HG02623 (cell line): ENCODE measurements around the gene USB1.

Source experiments
- ATAC-seq: cut with Tn5 transposase; IDR thresholded peaks from one replicate; pipeline ENCODE4 v1.9.1; 2021; ENCODE audit warnings: moderate library complexity; ENCODE audit not compliant: unreplicated experiment

The USB1 gene, protein sequence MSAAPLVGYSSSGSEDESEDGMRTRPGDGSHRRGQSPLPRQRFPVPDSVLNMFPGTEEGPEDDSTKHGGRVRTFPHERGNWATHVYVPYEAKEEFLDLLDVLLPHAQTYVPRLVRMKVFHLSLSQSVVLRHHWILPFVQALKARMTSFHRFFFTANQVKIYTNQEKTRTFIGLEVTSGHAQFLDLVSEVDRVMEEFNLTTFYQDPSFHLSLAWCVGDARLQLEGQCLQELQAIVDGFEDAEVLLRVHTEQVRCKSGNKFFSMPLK

GRCh38 chr16:58000706-58001676, at the start of gene USB1:
USB1 (plus strand) TSS chr16:58001407; CDS start chr16:58001484, 77 bp downstream.
- ATAC-seq, result peak; percentile 78

GRCh38 chr16:57952909-57953308, 48.3 kb upstream of the USB1 start:
- ATAC-seq, result no peak

- ATAC-seq, result no peak
These were observed 47.4 kb upstream of the USB1 start for GRCh38 chr16:57953857-57954256.

DNA sequence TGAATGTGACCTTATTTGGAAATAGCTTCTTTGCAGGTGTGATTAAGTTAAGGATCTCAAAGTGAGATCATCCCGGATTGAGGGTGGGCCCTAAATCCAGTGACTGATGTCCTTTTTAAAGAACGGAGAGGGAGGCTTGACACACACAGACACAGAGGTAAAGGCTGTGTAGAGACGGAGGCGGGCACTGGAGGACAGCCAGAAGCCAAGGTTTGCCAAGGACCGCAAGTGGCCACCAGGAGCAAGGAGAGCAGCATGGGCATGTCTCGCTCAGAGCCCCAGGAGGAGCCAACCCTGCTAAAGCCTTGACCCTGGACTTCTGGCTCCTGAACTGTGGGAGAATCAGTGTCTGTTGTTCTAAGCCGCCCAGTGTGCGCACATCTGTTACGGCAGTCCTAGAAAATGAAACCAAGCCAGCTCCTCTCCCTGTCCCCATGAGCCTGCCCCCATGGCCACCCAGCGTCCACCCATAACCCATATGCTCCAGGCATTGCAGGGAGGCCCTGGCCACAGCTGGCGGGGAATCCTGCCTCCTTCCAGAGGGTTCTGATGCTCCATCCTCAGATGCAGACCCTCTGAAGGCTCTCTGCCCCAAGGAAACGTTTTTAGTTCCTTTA, 45.5 kb upstream of the USB1 start:
- no peak for ATAC-seq

DNA sequence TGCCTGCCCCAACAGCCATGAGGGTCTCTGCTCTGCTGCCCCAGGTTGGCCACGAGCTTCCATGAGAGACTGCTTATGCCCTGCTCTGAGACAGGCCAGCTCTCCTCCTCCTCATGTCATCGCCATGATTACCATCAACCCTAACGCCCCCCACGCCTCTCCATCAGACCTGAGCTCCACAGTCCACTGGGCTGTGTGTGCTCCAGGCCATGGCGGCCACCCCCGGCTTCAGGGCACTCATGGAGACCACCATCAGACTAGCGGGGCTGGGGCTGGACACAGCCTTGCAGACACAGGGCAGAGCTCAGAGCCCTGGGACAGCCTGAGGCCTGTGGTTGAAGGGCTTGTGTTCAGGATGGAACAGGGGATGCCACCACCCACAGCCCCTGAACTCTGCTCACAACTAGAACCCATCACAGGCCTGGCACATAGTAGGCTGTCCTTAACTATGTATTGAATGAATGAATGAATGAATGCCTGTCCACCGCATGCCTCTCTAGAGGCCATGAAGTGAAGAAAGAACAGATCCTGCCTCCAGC, 44.9 kb upstream of the USB1 start:
- ATAC-seq, result no peak

DNA sequence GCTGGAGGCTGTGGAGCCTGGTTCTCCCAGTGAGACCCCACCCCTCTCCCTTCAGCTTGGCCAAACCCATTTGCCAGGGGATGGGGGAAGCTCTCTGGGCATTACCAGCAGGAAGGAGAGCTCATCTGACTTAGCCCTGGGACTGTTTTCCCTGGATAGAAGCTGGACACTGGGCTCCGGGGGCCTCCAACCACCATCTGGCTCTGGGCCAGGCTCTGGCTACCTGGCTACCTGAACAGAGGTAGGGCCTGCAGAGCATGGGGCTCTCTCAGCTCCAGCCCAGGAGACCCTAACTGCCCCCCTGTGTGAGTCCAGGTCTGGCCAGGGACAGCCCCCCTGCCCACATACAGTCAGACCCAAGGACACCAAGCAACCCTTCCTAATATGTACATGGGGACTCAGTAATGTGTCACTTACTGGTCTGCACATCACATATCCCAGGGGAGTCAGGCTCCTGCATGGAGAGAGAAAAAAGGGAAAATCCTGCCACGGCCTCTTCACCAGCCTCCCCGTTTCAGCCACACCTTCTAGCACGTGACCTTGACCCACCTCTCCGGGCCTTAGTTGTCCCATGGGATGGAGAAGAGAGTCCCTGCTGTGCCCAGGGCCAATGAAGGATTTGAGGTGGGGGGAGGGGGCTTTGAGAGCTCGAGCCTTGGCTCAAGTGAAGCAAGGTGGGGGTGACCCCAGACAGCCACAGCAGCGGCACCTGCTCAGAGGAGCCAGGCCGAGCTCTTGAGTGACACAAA, 44.1 kb upstream of the USB1 start:
- ATAC-seq, result no peak

GRCh38 chr16:57957673-57958392, 43.4 kb upstream of the USB1 start:
- no peak for ATAC-seq

- no peak for ATAC-seq
These were observed 42.7 kb upstream of the USB1 start for GRCh38 chr16:57958544-57958943.

DNA sequence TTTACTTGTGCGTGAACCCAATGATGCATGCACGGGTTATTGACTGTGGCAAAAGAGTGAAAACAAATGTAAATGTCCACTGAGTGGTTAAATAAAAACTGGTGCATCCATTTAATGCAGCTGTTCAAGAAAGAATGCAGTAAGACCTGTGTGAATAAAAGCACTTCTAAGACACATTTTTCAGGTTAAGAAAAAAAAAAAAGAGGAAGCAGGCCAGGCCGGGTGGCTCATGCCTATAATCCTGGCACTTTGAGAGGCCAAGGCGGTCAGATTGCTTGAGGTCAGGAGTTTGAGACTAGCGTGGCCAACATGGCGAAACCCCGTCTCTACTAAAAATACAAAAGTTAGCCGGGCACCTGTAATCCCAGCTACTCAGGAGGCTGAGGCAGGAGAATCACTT, 42.1 kb upstream of the USB1 start:
- no peak for ATAC-seq

GRCh38 chr16:57959804-57960203, 41.4 kb upstream of the USB1 start:
- ATAC-seq, result no peak

GRCh38 chr16:57960310-57960709, 40.9 kb upstream of the USB1 start:
- no peak for ATAC-seq

DNA sequence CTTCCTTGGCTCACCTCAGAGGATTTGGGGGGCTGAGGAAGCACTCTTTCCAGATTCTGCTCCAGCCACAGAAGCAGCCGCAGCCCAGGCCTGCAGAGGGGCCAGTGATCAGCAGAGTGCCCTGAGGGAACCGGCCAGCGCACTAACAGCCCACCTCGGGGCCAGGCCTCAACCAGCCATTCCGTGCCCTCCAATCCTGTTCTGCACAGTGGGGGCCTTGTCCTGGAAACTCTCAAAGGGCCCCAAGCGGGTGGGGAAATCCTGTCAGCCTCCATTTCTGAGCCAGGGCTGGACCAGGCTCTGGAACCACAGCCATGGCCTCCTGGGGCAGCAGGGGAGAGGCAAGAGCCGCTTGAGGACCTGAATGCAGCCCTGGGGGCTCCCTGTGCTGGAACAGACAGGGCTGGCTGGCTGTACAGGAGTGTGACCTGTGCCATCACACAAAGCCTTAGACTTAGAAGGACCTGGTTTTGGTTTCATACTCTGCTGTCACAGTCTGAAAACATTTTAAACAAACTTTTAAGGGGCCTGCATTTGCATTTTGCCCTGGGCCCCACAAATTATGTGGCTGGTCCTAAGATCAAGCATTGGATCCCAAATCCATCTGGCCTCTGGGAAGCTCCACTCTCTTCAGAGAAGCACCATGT, 40.3 kb upstream of the USB1 start:
- no peak for ATAC-seq

DNA sequence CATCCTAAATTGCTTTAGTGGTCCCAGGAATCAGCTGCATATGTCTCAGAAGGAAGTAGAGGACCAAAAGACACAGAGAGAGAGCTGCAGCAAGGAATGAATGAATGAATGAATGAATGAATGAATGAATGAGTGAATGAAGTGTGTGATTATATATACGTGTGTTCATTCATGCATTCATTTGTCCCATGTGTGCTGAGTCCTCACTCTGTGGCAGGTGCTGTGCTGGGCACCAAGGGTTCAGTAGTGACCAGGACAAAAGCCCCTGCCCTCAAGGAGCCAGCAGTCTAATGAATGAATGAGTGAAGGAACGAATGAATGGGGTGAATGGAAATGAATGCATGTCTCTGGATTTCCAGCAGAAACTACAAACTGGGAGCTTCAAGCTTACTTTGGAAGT, 39.7 kb upstream of the USB1 start:
- ATAC-seq, result no peak

DNA sequence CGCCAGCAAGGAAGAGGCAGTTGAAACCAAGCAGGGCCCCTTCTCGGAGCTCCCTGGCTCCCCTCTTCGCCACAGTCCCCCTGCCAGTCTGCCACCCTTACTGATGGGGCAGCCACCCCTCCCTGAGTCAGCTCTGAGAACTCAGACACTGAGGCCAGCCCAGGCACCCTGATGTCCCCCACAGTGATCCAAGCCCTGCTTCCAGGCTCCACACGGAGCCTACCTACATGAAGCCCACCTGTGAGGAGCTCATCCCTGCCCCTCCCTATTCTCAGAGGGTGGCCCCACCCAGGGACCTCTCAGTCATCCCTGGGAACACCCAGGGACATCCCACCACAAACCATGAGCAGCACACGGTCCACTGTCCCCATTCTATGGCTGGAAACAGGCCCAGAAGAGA, 39.2 kb upstream of the USB1 start:
- no peak for ATAC-seq

DNA sequence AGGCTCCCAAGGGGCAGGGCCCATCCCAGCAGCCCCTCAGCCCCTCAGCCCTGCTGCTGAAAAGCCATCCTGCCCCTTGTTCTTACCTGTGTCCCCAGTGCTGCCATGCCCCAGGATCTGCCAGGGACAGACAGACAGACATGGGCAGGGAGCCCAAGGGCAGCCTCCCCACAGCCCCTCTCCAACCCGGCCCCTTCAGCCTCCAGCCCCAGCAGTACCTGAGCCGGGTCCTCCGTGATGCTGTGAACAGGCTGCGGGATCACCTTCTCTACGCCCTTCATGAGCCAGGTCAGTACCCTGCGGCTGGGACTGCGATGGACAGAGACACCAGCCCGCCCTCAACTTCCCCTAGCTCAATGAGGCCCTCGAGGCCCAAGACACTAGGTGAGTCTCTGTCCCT, 38.5 kb upstream of the USB1 start:
- ATAC-seq, result no peak

DNA sequence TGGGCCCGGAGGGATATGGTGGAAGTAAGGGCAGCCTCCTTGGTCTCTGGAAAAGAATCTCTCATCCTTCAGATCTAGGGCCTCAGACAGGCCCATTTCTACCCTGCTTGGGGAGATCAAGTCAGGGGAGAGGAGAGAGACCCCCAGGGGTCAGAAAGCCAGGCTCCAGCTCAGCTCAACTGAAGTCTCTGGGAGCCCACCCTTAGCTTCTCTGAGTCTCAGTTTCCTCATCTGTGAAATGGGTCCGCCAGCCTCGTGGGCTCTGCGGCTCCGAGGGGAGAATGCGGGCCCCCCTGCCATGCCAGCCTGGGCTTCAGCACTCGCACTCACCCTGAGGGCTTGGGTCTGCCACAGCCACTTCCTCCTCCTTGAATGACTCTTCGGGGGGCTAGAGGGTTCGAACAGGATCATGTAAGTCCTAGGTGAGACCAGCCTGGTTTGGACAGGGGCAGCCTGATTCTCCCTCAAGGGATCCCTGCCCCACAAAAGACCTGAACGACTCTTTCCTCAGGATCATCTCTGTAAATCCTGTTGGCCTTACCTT, 37.0 kb upstream of the USB1 start:
- no peak for ATAC-seq

DNA sequence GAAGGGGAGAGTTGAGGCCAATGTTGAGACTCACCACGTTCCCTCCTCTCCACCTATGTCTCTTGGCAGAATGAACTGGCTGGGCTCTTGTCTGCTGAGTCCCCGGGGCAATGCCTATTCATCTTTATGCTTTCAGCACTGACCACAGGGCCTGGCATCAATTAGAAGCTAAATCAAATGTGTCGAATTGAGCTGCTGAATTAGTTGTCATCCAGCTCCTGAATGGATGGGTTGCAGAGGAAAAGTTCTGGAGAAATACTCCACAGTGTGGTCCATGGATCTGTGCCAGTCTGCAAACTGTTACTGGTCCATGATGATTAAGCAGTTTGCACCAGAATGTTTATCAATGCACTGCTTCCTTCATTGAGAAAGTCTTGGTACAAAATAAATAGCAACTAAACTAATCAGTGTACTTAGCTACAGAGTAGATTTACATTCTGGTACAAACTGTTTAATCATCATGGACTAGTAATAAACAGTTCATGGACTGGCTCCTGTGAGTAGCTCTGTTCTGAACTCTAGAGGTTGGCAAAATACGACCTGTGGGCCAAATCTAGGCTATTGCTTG, 34.9 kb upstream of the USB1 start:
- no peak for ATAC-seq

DNA sequence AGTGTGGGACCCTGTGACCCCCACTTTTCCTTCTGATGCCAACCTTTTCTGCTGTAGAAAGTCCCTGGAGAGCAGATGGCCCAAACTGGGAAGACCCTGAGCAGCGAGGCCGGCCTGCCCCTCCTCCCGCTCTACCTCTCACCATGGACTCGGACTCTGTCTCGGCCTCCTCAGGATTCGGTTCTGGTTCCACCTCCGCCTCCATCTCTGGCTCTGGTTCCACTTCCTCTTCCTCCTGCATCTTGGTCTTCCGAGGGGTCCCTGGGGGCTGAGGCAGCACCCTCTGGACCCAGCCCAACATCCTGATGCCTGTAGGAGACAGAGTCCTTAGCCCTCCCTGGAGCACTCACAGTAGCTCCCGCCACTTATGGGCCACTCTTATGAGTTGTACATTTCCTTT, 34.2 kb upstream of the USB1 start:
- ATAC-seq, result no peak

GRCh38 chr16:57967916-57968315, 33.3 kb upstream of the USB1 start:
- no peak for ATAC-seq
